IMR-90 (cell line): Measurements from ENCODE around the gene CYB5B. TPM values are rescaled to one million over a fixed set of nuclear protein-coding genes. Genes with fewer than 3 reads are reported as not detected.
A peak's percentile ranks its signal among the peaks of the same experiment; 100 is the strongest.

Experiments
- ATAC-seq: fragments of 200-7000 bp; cut with Tn5 transposase; 2 replicates; pipeline ENCODE4 v1.9.1; 2020; ENCODE audit warnings: low read depth, mild to moderate bottlenecking, moderate library complexity
- BruUV-seq: library from RNA; stranded (reverse); fragments of 400-500 nt; replicated peaks from 2 replicates; lab custom pipeline; 2021; lab: Mats Ljungman, UMichigan
- CTCF ChIA-PET: fragments of 300-600 bp; formaldehyde crosslinking; extraction: SDS; loops from one replicate; lab custom pipeline; 2021; ENCODE audit warnings: antibody characterized with exemption; lab: Yijun Ruan, JAX
- POLR2A ChIA-PET: fragments of 300-600 bp; sonication (Branson Sonifier 250); formaldehyde crosslinking; loops from one replicate; lab custom pipeline; 2022; ENCODE audit warnings: antibody characterized with exemption; ENCODE audit not compliant: unreplicated experiment; lab: Charles Lee
- DNase-seq: peaks from one replicate; pipeline ENCODE4 v3.0.0; 2013
- H2AFZ ChIP-seq: replicated peaks from 2 replicates; pipeline ENCODE3; 2013; ENCODE audit warnings: low read length, mild to moderate bottlenecking; ENCODE audit not compliant: poor library complexity
- H2AK5ac ChIP-seq: 2 replicates; pipeline ENCODE4 v1.6.1; 2013; ENCODE audit warnings: low read depth, low read length, inconsistent platforms
- H2AK9ac ChIP-seq: replicated peaks from 2 replicates; pipeline ENCODE3; 2013; ENCODE audit warnings: mild to moderate bottlenecking, low read depth, low read length, moderate library complexity; ENCODE audit not compliant: poor library complexity
- H2BK120ac ChIP-seq: 2 replicates; pipeline ENCODE4 v1.6.1; 2013; ENCODE audit warnings: low read depth, low read length, inconsistent platforms
- H2BK15ac ChIP-seq: 3 replicates; pipeline ENCODE4 v1.6.1; 2013; ENCODE audit warnings: low read depth, low read length, inconsistent platforms
- H2BK20ac ChIP-seq: 2 replicates; pipeline ENCODE4 v1.6.1; 2013; ENCODE audit warnings: low read depth, mild to moderate bottlenecking, inconsistent platforms, low read length, moderate library complexity
- H2BK5ac ChIP-seq: 2 replicates; pipeline ENCODE4 v1.6.1; 2013; ENCODE audit warnings: mild to moderate bottlenecking, low read depth, low read length, inconsistent platforms; ENCODE audit not compliant: poor library complexity, severe bottlenecking
- H3K14ac ChIP-seq: replicated peaks from 2 replicates; pipeline ENCODE4 v1.6.1; 2013; ENCODE audit warnings: low read depth, low read length, inconsistent platforms
- H3K18ac ChIP-seq: 2 replicates; pipeline ENCODE4 v1.6.1; 2013; ENCODE audit warnings: low read depth, low read length, control low read depth
- H3K23ac ChIP-seq: 2 replicates; pipeline ENCODE4 v1.6.1; 2013; ENCODE audit warnings: low read depth, low read length, inconsistent platforms
- H3K27ac ChIP-seq: 2 replicates; pipeline ENCODE4 v1.5.1; 2013; ENCODE audit warnings: mild to moderate bottlenecking, control low read depth, low read length; ENCODE audit not compliant: insufficient read depth
- H3K27me3 ChIP-seq: 2 replicates; pipeline ENCODE4 v1.6.1; 2013; ENCODE audit warnings: low read length; ENCODE audit not compliant: control insufficient read depth, insufficient read depth
- H3K36me3 ChIP-seq: 2 replicates; pipeline ENCODE4 v1.6.1; 2013; ENCODE audit warnings: low read length, mixed read lengths; ENCODE audit not compliant: control insufficient read depth, insufficient read depth
- H3K4ac ChIP-seq: 2 replicates; pipeline ENCODE4 v1.6.1; 2013; ENCODE audit warnings: low read depth, low read length, inconsistent platforms
- H3K4me1 ChIP-seq: 2 replicates; pipeline ENCODE4 v1.6.1; 2013; ENCODE audit warnings: low read length, mixed read lengths; ENCODE audit not compliant: control insufficient read depth, insufficient read depth
- H3K4me2 ChIP-seq: 2 replicates; pipeline ENCODE4 v1.6.1; 2013; ENCODE audit warnings: low read depth, mild to moderate bottlenecking, control low read depth, low read length, moderate library complexity
- H3K4me3 ChIP-seq: 2 replicates; pipeline ENCODE4 v1.5.1; 2013; ENCODE audit warnings: low read depth, mild to moderate bottlenecking, control low read depth, low read length, moderate library complexity; ENCODE audit not compliant: insufficient read depth
- H3K56ac ChIP-seq: 2 replicates; pipeline ENCODE4 v1.6.1; 2013; ENCODE audit warnings: low read length, inconsistent platforms; ENCODE audit not compliant: insufficient read depth; ENCODE audit errors: extremely low read depth
- H3K79me1 ChIP-seq, 2 experiments: 2 replicates each; pipeline ENCODE4 v1.6.1; 2013; ENCODE audit warnings: low read length in 2 of 2, inconsistent platforms in 1 of 2, low read depth in 1 of 2
- H3K9ac ChIP-seq: 2 replicates; pipeline ENCODE4 v1.6.1; 2013; ENCODE audit warnings: low read depth, low read length, control low read depth
- H3K9me1 ChIP-seq: 2 replicates; pipeline ENCODE4 v1.6.1; 2013; ENCODE audit warnings: low read length, inconsistent platforms; ENCODE audit not compliant: insufficient read depth
- H3K9me3 ChIP-seq: 2 replicates; pipeline ENCODE4 v1.6.1; 2013; ENCODE audit warnings: low read length; ENCODE audit not compliant: control insufficient read depth, insufficient read depth
- H4K20me1 ChIP-seq: 2 replicates; pipeline ENCODE4 v1.6.1; 2013; ENCODE audit warnings: low read length, inconsistent platforms; ENCODE audit not compliant: insufficient read depth
- H4K5ac ChIP-seq: 2 replicates; pipeline ENCODE4 v1.6.1; 2013; ENCODE audit warnings: mild to moderate bottlenecking, low read depth, low read length, control low read depth
- H4K8ac ChIP-seq, 2 experiments: 2 replicates each; pipeline ENCODE4 v1.6.1; 2013; ENCODE audit warnings: low read depth in 2 of 2, low read length in 2 of 2, control low read depth in 1 of 2, inconsistent platforms in 1 of 2
- H4K91ac ChIP-seq: 2 replicates; pipeline ENCODE4 v1.6.1; 2013; ENCODE audit warnings: low read depth, low read length, inconsistent platforms; ENCODE audit not compliant: insufficient read depth
- BHLHE40 ChIP-seq: fragments of 150-350 bp; IDR thresholded peaks from 2 replicates; pipeline ENCODE4 v1.6.1; 2016; ENCODE audit warnings: mild to moderate bottlenecking, low read depth, low read length
- CEBPB ChIP-seq: IDR thresholded peaks from 2 replicates; pipeline ENCODE4 v1.6.1; 2012; ENCODE audit warnings: low read depth, low read length, improper control_type of control experiment
- CHD1 ChIP-seq: IDR thresholded peaks from 2 replicates; pipeline ENCODE4 v1.6.1; 2012; ENCODE audit warnings: low read depth, low read length, improper control_type of control experiment
- CTCF ChIP-seq: conservative IDR thresholded peaks from 2 replicates; pipeline ENCODE4 v1.5.1; 2012; ENCODE audit warnings: mild to moderate bottlenecking, low read depth, low read length, improper control_type of control experiment
- ELK1 ChIP-seq: fragments of 150-350 bp; IDR thresholded peaks from 2 replicates; pipeline ENCODE4 v1.6.1; 2016; ENCODE audit warnings: low read depth, mild to moderate bottlenecking, low read length, moderate library complexity, borderline replicate concordance
- MAFK ChIP-seq: IDR thresholded peaks from 2 replicates; pipeline ENCODE4 v1.6.1; 2012; ENCODE audit warnings: low read depth, low read length, improper control_type of control experiment
- MAZ ChIP-seq: IDR thresholded peaks from 2 replicates; pipeline ENCODE4 v1.6.1; 2012; ENCODE audit warnings: low read depth, mild to moderate bottlenecking, low read length, improper control_type of control experiment, moderate library complexity, borderline replicate concordance
- NFE2L2 ChIP-seq: fragments of 150-350 bp; IDR thresholded peaks from 2 replicates; pipeline ENCODE4 v1.6.1; 2016; ENCODE audit warnings: low read depth, mild to moderate bottlenecking, low read length
- POLR2A ChIP-seq: IDR thresholded peaks from 2 replicates; pipeline ENCODE4 v1.6.1; 2012; ENCODE audit warnings: mild to moderate bottlenecking, low read depth, low read length
- RAD21 ChIP-seq: IDR thresholded peaks from 2 replicates; pipeline ENCODE4 v1.6.1; 2012; ENCODE audit warnings: low read length, improper control_type of control experiment
- RCOR1 ChIP-seq: IDR thresholded peaks from 2 replicates; pipeline ENCODE4 v1.6.1; 2012; ENCODE audit warnings: mild to moderate bottlenecking, low read length, improper control_type of control experiment; ENCODE audit not compliant: insufficient replicate concordance
- RFX5 ChIP-seq: IDR thresholded peaks from 2 replicates; pipeline ENCODE4 v1.8.0; 2012; ENCODE audit warnings: low read depth, mild to moderate bottlenecking, low read length, moderate library complexity
- USF2 ChIP-seq: fragments of 150-350 bp; IDR thresholded peaks from 2 replicates; pipeline ENCODE4 v1.6.1; 2017; ENCODE audit warnings: mild to moderate bottlenecking, antibody characterized with exemption, low read length, low read depth
- WGBS, 2 experiments: methylation state at CpG; one replicate each; pipeline versions ENCODE4 v1.1.5 to v1.1.7; 2013; ENCODE audit warnings: missing lambda C conversion rate in 2 of 2; ENCODE audit not compliant: insufficient read length in 1 of 2; ENCODE audit errors: extremely low coverage in 2 of 2; 5-methylcytosine and 5-hydroxymethylcytosine counted together
- dilution Hi-C: fragments of 300-500 bp; cut with HindIII; formaldehyde crosslinking; loops from one replicate; pipeline ENCODE4 v1.14.3; 2018; ENCODE audit warnings: low sequenced_read_pairs; ENCODE audit not compliant: unreplicated experiment
- in situ Hi-C: fragments of 300-500 bp; cut with MboI; formaldehyde crosslinking; loops from 3 replicates; pipeline ENCODE4 v1.14.3; 2019; ENCODE audit warnings: low sequenced_read_pairs, inconsistent platforms, mixed read lengths
- intact Hi-C: fragments of 100-400 bp; cut with micrococcal nuclease; formaldehyde crosslinking; loops from 2 replicates; pipeline ENCODE4 v1.10.0; 2022
- polyA plus RNA-seq, 3 experiments: library from polyadenylated mRNA; depleted of rRNA; stranded (reverse); fragments of >200 nt; gene quantifications; 2 replicates each; pipeline ENCODE4 v1.2.3, GENCODE V29; 2012; ENCODE audit warnings: low replicate concordance in 1 of 3
- total RNA-seq: library from RNA; depleted of rRNA; stranded (reverse); fragments of >200 nt; gene quantifications from 2 replicates; pipeline ENCODE4 v1.2.3, GENCODE V29; 2012

Gene CYB5B
- total and polyA plus RNA-seq, 2 of the 4 experiments (the other 2 are of a cell fraction), result 100 to 102 TPM

- Histone ChIP-seq H3K18ac (no peak overlapping the region), H3K27me3 (no peaks in the 10 kb centered on the region), H2AFZ (no peak overlapping the region), H3K14ac (no peak overlapping the region), H2BK120ac (no peak overlapping the region; the same call in none of the 2 replicates), H3K9me3 (no peaks in the 10 kb centered on the region), H3K4me1 (peaks cover 19% of the 10 kb centered on the region), H4K8ac (no peak overlapping the region), H3K9ac (no peak overlapping the region), H3K27ac (no peak overlapping the region), H2AK5ac (peak overlapping the region; percentile 2; the same call in 1 of the 2 replicates), H3K4ac (peak overlapping the region; percentile 29), H2BK15ac (peak overlapping the region; percentile 46; the same call in 1 of the 3 replicates), H3K23ac (0 out of 2 replicates have a peak overlapping the region, but pooled peaks have one; percentile 9), H3K36me3 (no peaks in the 10 kb centered on the region), H4K20me1 (no peaks in the 10 kb centered on the region), H3K56ac (no peak overlapping the region), H3K9me1 (peaks cover 15% of the 10 kb centered on the region), H2BK20ac (no peak overlapping the region), H3K79me1 (no peaks in the 10 kb centered on the region), H2BK5ac (no peak overlapping the region), H3K4me3 (no peak overlapping the region), H2AK9ac (no peak overlapping the region), H4K5ac (no peak overlapping the region), H4K91ac (no peak overlapping the region), H3K4me2 (no peak overlapping the region)
- WGBS, 2 experiments, result 85% methylated on average over 4 of the region's 5 CpGs; no CpG with 5 or more reads in 1 of the 2 experiments
- DNase-seq, result no peak
- TF ChIP-seq USF2, result no peak
- TF ChIP-seq CEBPB, result no peak
- no peak for TF ChIP-seq MAFK
- no peak for TF ChIP-seq ELK1
- TF ChIP-seq RFX5, result no peak
- TF ChIP-seq MAZ, result no peak
- no peak for TF ChIP-seq POLR2A
- TF ChIP-seq RCOR1, result no peak
- TF ChIP-seq CHD1, result no peak
- no peak for TF ChIP-seq BHLHE40
- TF ChIP-seq CTCF, result no peak
- TF ChIP-seq RAD21, result no peak
- no peak for TF ChIP-seq NFE2L2
- ChIA-PET CTCF (no interaction called here), POLR2A (no interaction called here)
- no peak for ATAC-seq
- BruUV-seq, result no TSS peak
- in situ Hi-C loops, result no loop called here
- dilution Hi-C loops, result no loop called here
- intact Hi-C loops, result no loop called here
Measured at GRCh38 chr16:69483611-69484010, 59.2 kb downstream of the CYB5B start.
